EH (cell line): ENCODE data around the gene CLEC4C.

Experiments used
- DNase-seq: peaks from one replicate; pipeline ENCODE4 v3.0.0-alpha.2; 2015; ENCODE audit warnings: low read depth

The CLEC4C gene

DNA sequence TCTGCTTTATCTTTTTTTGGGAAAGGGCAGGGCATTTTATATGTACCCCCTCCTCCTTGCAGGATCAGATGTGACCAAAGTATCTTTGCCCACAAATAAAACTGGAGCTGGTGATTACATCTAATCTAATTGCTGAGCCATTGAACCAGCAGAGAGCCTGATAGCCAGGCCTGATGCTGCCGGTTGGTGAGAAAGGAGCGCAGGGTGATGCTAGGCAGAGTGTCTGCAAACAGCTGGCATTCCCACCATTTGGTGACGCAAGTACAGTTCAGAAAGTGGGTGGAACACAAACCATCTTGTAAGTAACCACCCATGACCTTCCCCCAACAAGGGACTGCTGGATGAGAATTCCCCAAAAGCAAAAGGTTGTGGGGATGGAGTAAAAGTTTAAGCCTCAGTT lies 23.2 kb downstream of the CLEC4C start:
- no peak for DNase-seq

- DNase-seq: no peak
Observed at GRCh38 chr12:7719946-7720730, 27.0 kb downstream of the CLEC4C start.

GRCh38 chr12:7716381-7716780 lies 30.8 kb downstream of the CLEC4C start:
- DNase-seq: no peak

DNA sequence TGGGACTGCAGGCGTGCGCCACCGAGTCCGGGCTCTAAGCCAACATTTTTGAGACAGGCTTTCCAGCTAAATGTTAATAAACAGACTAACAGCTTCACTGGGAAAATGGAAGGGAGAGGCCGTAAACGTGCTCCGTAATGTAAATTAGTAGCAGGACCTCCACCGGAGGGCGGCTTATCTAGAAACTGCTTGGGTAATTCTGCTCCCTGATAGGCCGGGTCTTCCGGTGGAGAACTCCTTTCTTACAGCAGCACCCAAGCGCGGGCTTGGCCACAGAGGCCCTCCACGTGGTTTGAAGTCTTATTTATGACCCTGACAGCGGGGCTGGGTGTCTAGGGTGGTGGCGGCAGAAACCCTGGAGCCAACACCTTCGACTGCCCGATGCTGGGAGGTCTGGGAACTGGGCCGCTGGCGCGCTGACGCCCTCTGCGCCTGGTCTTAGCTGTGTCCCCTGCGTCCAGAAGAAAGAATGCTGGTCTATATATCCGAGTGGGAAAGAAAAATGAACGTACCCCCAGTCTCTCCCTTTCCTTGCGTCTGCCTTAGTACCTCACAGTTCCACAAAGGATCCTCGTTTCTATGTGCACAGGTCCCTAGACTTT lies 34.2 kb downstream of the CLEC4C start:
- DNase-seq: no peak

DNA sequence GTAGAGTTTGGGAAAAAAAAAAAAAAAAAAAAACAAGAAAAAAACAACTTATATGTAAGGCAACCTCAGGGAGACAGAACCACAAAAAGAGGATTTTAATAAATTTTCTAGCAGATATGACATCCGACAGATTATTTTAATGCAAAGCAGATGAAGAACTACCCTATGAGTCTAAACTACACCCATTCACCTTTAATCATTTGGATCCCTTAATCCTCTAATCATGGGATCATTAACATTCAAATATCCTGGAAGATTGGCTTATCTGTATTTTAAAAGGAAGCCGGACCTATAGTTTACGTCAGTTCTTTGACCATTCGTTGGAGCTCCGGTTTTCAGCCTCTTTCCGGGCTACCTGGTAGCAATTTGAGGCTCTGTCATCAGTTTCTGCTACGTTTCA lies 36.0 kb downstream of the CLEC4C start, which contains the start of gene DPPA3:
Gene DPPA3 (plus strand): TSS at position 301 of the 400 bp plus-strand sequence. CDS start 138 bp downstream, outside the sequence.
- no peak for DNase-seq

- DNase-seq: no peak
Observed at GRCh38 chr12:7709969-7710675, 37.1 kb downstream of the CLEC4C start.

GRCh38 chr12:7705846-7706245 lies 41.3 kb downstream of the CLEC4C start:
- DNase-seq: no peak

DNA sequence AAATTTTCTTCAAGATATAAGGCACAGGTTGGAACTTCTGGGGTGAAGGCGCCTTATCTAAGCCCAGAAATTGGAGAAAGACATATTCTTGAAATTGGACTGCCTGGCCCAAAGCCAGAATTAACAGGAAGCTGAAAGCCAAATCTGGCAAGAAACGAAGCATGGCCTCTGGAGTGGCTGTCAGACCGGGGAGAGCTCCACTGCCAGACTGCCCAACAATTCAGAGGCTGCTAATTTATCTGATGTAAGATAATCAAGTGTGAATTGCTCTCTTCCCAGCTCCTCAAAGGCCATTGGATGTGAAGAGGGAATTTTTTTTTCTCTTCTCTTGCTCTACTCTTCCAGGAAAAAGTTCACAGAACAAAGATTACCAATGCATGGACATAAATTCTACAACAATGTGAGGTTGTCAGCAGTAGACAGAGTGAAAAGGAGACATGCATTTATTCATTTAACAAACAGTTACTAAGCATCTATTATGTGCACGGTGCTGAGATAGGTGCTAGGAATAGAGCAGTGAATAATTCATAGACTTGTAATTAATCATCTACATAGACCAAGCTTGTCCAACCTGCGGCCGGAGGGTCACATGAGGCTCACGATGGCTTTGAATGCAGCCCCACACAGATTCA lies 51.5 kb downstream of the CLEC4C start, which contains the start of gene GDF3:
Gene GDF3 (minus strand): TSS at position 210 of the 632 bp plus-strand sequence. CDS start 47 bp downstream, at position 163.
- peak; percentile 1 for DNase-seq

DNA sequence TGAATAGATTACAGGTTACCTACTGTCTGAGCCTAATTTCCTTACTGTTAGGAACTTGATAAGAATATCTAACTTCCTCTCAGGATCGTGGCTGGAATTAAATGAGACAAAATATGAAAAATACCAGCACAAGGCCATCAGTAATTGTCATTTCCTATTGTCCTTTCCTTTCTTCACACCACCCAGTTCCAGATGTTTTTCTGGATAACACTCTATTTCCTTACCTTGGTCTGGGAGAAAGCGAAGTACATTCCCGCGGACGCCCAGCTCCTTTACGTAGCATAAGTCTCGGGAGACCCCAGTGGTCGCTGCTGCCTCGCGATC lies 52.0 kb downstream of the CLEC4C start:
- no peak for DNase-seq

DNA sequence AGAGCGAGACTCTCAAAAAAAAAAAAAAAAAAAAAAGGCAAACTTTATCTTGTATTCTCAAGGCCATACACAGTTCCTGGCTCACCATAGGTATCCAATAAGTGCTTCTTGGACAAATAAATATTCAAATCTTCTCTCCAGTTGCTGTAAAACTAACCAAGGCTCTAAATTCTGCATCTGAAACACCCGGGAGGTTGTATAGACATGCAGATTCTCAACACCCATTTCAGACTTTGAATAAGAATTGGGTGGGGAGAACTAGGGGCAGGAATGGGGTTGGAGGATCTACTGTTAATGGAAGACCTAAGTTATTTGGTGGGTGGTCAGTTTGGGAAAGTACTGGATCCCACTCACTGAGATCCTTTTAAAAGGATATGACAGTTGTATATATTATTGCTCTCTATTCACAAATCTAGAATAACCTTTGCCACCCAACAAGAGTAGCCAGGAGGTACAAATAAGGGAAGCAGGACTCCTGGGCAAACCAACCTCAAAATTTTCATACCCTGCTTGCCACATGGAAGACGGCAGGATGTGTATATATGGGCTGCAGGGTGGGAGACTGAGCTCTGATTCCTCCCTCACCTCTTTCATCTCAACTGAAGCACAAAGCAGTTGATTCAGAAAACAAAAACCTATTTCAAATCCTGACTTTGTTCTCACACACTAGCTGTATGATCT lies 52.5 kb downstream of the CLEC4C start:
- no peak for DNase-seq

- DNase-seq: no peak
Observed at GRCh38 chr12:7693793-7694192, 53.4 kb downstream of the CLEC4C start.

DNA sequence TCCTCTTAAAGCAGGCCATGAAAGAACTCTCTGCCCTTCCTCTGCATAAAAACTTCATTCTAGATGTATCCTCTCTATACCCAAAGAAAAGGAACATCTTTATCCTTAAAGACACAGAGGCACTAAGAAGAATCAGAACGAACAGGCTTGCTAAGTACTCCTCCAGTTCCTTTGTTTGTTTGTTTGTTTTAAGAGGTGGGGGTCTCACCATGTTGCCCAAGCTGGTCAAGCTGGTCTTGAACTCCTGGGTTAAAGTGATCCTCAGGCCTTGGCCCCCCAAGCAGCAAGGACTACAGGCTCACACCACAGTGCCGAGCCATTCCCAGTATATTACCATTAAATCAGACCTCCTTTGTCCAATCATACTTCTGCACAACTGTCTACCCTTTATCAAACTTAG lies 65.6 kb downstream of the CLEC4C start:
- no peak for DNase-seq
